Activated T-cell treated with anti-CD3 and anti-CD28 coated beads for 1 hour (primary cell): ENCODE data around the gene RNU6-1.

Experiments
- DNase-seq: peaks from one replicate; pipeline ENCODE4 v3.0.0-alpha.2; 2020; ENCODE audit warnings: low read depth

Gene RNU6-1

GRCh38 chr15:67820992-67821783, 18.7 kb downstream of the RNU6-1 start:
- DNase-seq, result no peak

- DNase-seq, result no peak
These were observed 19.5 kb downstream of the RNU6-1 start for GRCh38 chr15:67820122-67820991.

GRCh38 chr15:67819636-67820035, 20.2 kb downstream of the RNU6-1 start:
- no peak for DNase-seq

- DNase-seq, result no peak
These were observed 21.4 kb downstream of the RNU6-1 start for GRCh38 chr15:67818464-67818863.

GRCh38 chr15:67816668-67817067, 23.2 kb downstream of the RNU6-1 start:
- DNase-seq, result no peak

- no peak for DNase-seq
These were observed 24.7 kb downstream of the RNU6-1 start for GRCh38 chr15:67815036-67815592.

GRCh38 chr15:67813104-67813634, 26.7 kb downstream of the RNU6-1 start:
- DNase-seq, result no peak

GRCh38 chr15:67812241-67812644, 27.6 kb downstream of the RNU6-1 start:
- no peak for DNase-seq

GRCh38 chr15:67809866-67810265, 30.0 kb downstream of the RNU6-1 start:
- DNase-seq, result no peak

- no peak for DNase-seq
These were observed 30.4 kb downstream of the RNU6-1 start for GRCh38 chr15:67809441-67809840.

- no peak for DNase-seq
These were observed 31.0 kb downstream of the RNU6-1 start for GRCh38 chr15:67808821-67809220.

- DNase-seq, result no peak
These were observed 32.0 kb downstream of the RNU6-1 start for GRCh38 chr15:67807836-67808235.

- DNase-seq, result no peak
These were observed 32.7 kb downstream of the RNU6-1 start for GRCh38 chr15:67807141-67807540.

- DNase-seq, result no peak
These were observed 33.3 kb downstream of the RNU6-1 start for GRCh38 chr15:67806536-67806935.

- no peak for DNase-seq
These were observed 34.0 kb downstream of the RNU6-1 start for GRCh38 chr15:67805666-67806516.

- DNase-seq, result no peak
These were observed 34.7 kb downstream of the RNU6-1 start for GRCh38 chr15:67805008-67805665.

- no peak for DNase-seq
These were observed 35.6 kb downstream of the RNU6-1 start for GRCh38 chr15:67803996-67804843.

GRCh38 chr15:67803299-67803698, 36.5 kb downstream of the RNU6-1 start:
- no peak for DNase-seq

GRCh38 chr15:67801926-67802914, 37.6 kb downstream of the RNU6-1 start:
- no peak for DNase-seq
